Measurements from ENCODE around the gene TLE7. TPM values are rescaled to one million over a fixed set of nuclear protein-coding genes. Genes with fewer than 3 reads are reported as not detected.
A peak's percentile ranks its signal among the peaks of the same experiment; 100 is the strongest.

Gene TLE7
- polyA plus RNA-seq, 2 of the 4 experiments (the other 2 are of a cell fraction) = not detected

GRCh38 chr16:71441348-71442050 is 355 bp downstream of the TLE7 start (continued):
- no peak for TF ChIP-seq FOXS1 (CRISPR knock-in tag; IDR thresholded peaks at IDR 0.05)

DNA sequence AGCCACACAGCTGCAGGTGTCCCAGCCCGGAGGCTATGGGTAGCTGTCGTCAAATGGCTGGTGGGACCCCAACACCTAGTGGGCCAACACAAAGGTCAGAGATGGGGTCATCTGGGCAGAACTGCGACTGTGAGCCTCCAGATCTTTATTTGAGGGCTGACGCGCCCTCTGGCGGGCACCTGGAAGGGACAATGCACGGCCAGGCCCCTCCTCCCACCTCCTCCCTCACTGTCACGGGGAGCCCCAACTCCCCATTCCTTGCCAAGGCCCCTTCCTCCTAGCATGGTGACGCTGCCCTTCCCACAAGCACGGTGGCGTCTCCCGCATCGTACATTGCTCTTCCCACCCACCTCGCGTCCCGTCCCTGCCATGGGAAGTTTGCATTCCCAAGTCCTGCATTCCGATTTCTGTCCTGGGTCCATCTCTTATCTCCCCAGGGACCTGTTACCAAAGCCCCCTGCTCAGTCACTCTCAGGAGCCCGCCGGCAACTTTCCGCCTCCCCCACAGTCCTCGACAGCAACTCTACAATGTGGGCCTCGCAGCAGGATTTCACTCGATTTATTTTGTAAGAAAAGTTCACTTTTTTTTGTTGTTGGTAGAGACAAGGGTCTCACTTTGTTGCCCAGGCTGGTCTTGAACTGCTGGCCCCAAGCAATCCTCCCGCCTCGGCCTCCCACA is 1.0 kb downstream of the TLE7 start:
- WGBS (ENCODE audit: missing lambda C conversion rate) = 60% methylated on average over 24 of the region's 25 CpGs
- ChIA-PET POLR2A (no interaction called here), CTCF (interaction anchor here (0.7 to 1.3 kb wide), 4 partner anchors 12 to 670 kb away, joined by 3 to 4 read pairs (median 3); no protein-coding TSS in a partner anchor)
- H3K4me3 ChIP-seq = no peak overlapping the region
- H3K9me3 ChIP-seq = peaks cover 42% of the 10 kb centered on the region
- no peak for DNase-seq (ENCODE audit: low read depth in 1 of 2, low spot score in 1 of 2)
- no peak overlapping the region for H3K27ac ChIP-seq
- TF ChIP-seq, protein P1, sequence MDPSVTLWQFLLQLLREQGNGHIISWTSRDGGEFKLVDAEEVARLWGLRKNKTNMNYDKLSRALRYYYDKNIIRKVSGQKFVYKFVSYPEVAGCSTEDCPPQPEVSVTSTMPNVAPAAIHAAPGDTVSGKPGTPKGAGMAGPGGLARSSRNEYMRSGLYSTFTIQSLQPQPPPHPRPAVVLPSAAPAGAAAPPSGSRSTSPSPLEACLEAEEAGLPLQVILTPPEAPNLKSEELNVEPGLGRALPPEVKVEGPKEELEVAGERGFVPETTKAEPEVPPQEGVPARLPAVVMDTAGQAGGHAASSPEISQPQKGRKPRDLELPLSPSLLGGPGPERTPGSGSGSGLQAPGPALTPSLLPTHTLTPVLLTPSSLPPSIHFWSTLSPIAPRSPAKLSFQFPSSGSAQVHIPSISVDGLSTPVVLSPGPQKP (IDR thresholded peaks at IDR 0.05; ENCODE audit: low read depth, low read length) = no peak
- TF ChIP-seq GATA3 (IDR thresholded peaks at IDR 0.05; ENCODE audit: borderline replicate concordance) = no peak
- TF ChIP-seq HDAC2 (IDR thresholded peaks at IDR 0.05) = no peak
- no peak for TF ChIP-seq SMC3 (IDR thresholded peaks at IDR 0.05)
- TF ChIP-seq, protein P2, sequence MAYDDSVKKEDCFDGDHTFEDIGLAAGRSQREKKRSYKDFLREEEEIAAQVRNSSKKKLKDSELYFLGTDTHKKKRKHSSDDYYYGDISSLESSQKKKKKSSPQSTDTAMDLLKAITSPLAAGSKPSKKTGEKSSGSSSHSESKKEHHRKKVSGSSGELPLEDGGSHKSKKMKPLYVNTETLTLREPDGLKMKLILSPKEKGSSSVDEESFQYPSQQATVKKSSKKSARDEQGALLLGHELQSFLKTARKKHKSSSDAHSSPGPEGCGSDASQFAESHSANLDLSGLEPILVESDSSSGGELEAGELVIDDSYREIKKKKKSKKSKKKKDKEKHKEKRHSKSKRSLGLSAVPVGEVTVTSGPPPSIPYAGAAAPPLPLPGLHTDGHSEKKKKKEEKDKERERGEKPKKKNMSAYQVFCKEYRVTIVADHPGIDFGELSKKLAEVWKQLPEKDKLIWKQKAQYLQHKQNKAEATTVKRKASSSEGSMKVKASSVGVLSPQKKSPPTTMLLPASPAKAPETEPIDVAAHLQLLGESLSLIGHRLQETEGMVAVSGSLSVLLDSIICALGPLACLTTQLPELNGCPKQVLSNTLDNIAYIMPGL (CRISPR knock-in tag; IDR thresholded peaks at IDR 0.05; ENCODE audit: borderline replicate concordance) = no peak
- no peak for TF ChIP-seq PHF8 (IDR thresholded peaks at IDR 0.05; ENCODE audit: borderline replicate concordance, low read depth)
- no peak for TF ChIP-seq ESRRA (IDR thresholded peaks at IDR 0.05; ENCODE audit: borderline replicate concordance, low read length)
- TF ChIP-seq, protein P3, sequence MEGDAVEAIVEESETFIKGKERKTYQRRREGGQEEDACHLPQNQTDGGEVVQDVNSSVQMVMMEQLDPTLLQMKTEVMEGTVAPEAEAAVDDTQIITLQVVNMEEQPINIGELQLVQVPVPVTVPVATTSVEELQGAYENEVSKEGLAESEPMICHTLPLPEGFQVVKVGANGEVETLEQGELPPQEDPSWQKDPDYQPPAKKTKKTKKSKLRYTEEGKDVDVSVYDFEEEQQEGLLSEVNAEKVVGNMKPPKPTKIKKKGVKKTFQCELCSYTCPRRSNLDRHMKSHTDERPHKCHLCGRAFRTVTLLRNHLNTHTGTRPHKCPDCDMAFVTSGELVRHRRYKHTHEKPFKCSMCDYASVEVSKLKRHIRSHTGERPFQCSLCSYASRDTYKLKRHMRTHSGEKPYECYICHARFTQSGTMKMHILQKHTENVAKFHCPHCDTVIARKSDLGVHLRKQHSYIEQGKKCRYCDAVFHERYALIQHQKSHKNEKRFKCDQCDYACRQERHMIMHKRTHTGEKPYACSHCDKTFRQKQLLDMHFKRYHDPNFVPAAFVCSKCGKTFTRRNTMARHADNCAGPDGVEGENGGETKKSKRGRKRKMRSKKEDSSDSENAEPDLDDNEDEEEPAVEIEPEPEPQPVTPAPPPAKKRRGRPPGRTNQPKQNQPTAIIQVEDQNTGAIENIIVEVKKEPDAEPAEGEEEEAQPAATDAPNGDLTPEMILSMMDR (IDR thresholded peaks at IDR 0.05) = no peak
- TF ChIP-seq CHD2 (IDR thresholded peaks at IDR 0.05; ENCODE audit: low read length, partially characterized antibody) = no peak
- TF ChIP-seq CEBPB (IDR thresholded peaks at IDR 0.05) = no peak
- TF ChIP-seq RFX5 (IDR thresholded peaks at IDR 0.05) = no peak
- no peak for TF ChIP-seq TFCP2L1 (CRISPR knock-in tag; IDR thresholded peaks at IDR 0.05)
- TF ChIP-seq HEYL (CRISPR knock-in tag; IDR thresholded peaks at IDR 0.05) = no peak
- no peak for TF ChIP-seq RARB (CRISPR knock-in tag; IDR thresholded peaks at IDR 0.05)
- no peak for TF ChIP-seq CBX8 (IDR thresholded peaks at IDR 0.05)
- H3K4me2 ChIP-seq = no peak overlapping the region
- peak in 1 of 2 experiments; percentile 57; a peak in 3 of 6 replicates for ATAC-seq
- H3K4me1 ChIP-seq = no peaks in the 10 kb centered on the region
- FAIRE-seq = no peak

GRCh38 chr16:71439523-71439922 is 2.3 kb downstream of the TLE7 start:
- DNase-seq (ENCODE audit: low read depth in 1 of 2, low spot score in 1 of 2) (no peak), ATAC-seq (no peak), FAIRE-seq (no peak)
- Histone ChIP-seq H3K4me2 (no peak overlapping the region), H3K4me1 (no peaks in the 10 kb centered on the region), H3K9me3 (peaks cover 30% of the 10 kb centered on the region), H3K4me3 (no peak overlapping the region), H3K27ac (no peak overlapping the region)
- ChIA-PET CTCF (interaction anchor here (1.3 kb wide), 2 partner anchors 10 to 668 kb away, joined by 3 to 4 read pairs; no protein-coding TSS in a partner anchor), POLR2A (no interaction called here)
- 11% methylated on average over 3 of the region's 3 CpGs for WGBS (ENCODE audit: missing lambda C conversion rate)
- TF ChIP-seq RAD21 (conservative IDR thresholded peaks at IDR 0.05 in 1 of 2, IDR thresholded peaks at IDR 0.05 in 1 of 2) (no peak), PBX3 (IDR thresholded peaks at IDR 0.05) (no peak), FOSB (CRISPR knock-in tag; IDR thresholded peaks at IDR 0.05) (no peak), ZNF302 (CRISPR knock-in tag; IDR thresholded peaks at IDR 0.05) (no peak), BHLHE40 (IDR thresholded peaks at IDR 0.05; ENCODE audit: low read depth, low read length) (no peak), SMC3 (IDR thresholded peaks at IDR 0.05) (no peak), HEYL (CRISPR knock-in tag; IDR thresholded peaks at IDR 0.05) (no peak), EHMT2 (IDR thresholded peaks at IDR 0.05; ENCODE audit: low read depth) (no peak), MYC (IDR thresholded peaks at IDR 0.05; ENCODE audit: borderline replicate concordance, low read length) (no peak), TP53 (CRISPR knock-in tag; IDR thresholded peaks at IDR 0.05) (no peak)
- TF ChIP-seq, protein P3 (IDR thresholded peaks at IDR 0.05) = no peak
- TF ChIP-seq, protein P1 (IDR thresholded peaks at IDR 0.05; ENCODE audit: low read depth, low read length) = no peak

All from A549 (cell line).